H1 (cell line): ENCODE measurements around the gene FBXO46. TPM values are rescaled to one million over a fixed set of nuclear protein-coding genes. Genes with fewer than 3 reads are reported as not detected.

Source experiments
- CTCF ChIA-PET: fragments of 300-600 bp; sonication (Branson Sonifier 250); formaldehyde crosslinking; loops from one replicate; lab custom pipeline; 2021; ENCODE audit not compliant: partially characterized antibody; lab: Charles Lee
- POLR2A ChIA-PET: fragments of 300-600 bp; sonication (Branson Sonifier 250); formaldehyde crosslinking; loops from one replicate; lab custom pipeline; 2021; ENCODE audit warnings: inconsistent platforms; ENCODE audit not compliant: partially characterized antibody; lab: Charles Lee
- DNase-seq, 2 experiments: peaks; one replicate each; pipeline versions ENCODE4 v3.0.0 to v3.0.0-alpha.2; 2010 to 2022; ENCODE audit warnings: low spot score in 2 of 2, low read depth in 1 of 2, mixed read lengths in 1 of 2
- FAIRE-seq: peaks from 2 replicates; lab custom pipeline; 2011; peaks lifted over from hg19 to GRCh38; lab: Jason Lieb, UNC
- H2AFZ ChIP-seq: 2 replicates; pipeline ENCODE4 v1.8.1; 2012; ENCODE audit warnings: low read length, inconsistent platforms
- H2AK5ac ChIP-seq: 2 replicates; pipeline ENCODE4 v1.6.1; 2013; ENCODE audit warnings: low read depth, low read length
- H2BK120ac ChIP-seq: replicated peaks from 2 replicates; pipeline ENCODE3; 2013; ENCODE audit warnings: low read depth, low read length, inconsistent platforms
- H2BK12ac ChIP-seq: 2 replicates; pipeline ENCODE4 v1.6.1; 2013; ENCODE audit warnings: low read depth, low read length
- H2BK15ac ChIP-seq: 2 replicates; pipeline ENCODE4 v1.6.1; 2013; ENCODE audit warnings: low read length
- H2BK20ac ChIP-seq: 2 replicates; pipeline ENCODE4 v1.6.1; 2013; ENCODE audit warnings: low read length
- H2BK5ac ChIP-seq: 2 replicates; pipeline ENCODE4 v1.6.1; 2013; ENCODE audit warnings: low read depth, low read length
- H3K14ac ChIP-seq: 2 replicates; pipeline ENCODE4 v1.6.1; 2013; ENCODE audit warnings: inconsistent platforms; ENCODE audit not compliant: insufficient read length
- H3K18ac ChIP-seq: 2 replicates; pipeline ENCODE4 v1.6.1; 2013; ENCODE audit warnings: low read length; ENCODE audit errors: extremely low read depth
- H3K23ac ChIP-seq: 2 replicates; pipeline ENCODE4 v1.6.1; 2013; ENCODE audit warnings: inconsistent platforms; ENCODE audit not compliant: insufficient read length
- H3K23me2 ChIP-seq: 2 replicates; pipeline ENCODE4 v1.6.1; 2013; ENCODE audit warnings: low read depth, low read length
- H3K27ac ChIP-seq: 2 replicates; pipeline ENCODE4 v1.6.1; 2011; ENCODE audit warnings: low read depth, low read length, inconsistent platforms
- H3K27me3 ChIP-seq, 4 experiments: replicated peaks in 1 of 4; 1 replicate in 1 of 4; 2 replicates in 3 of 4; pipeline versions ENCODE4 v1.6.1 to v1.8.1; 2011 to 2013; ENCODE audit warnings: low read length in 3 of 4, mild to moderate bottlenecking in 3 of 4, inconsistent platforms in 2 of 4, mixed read lengths in 2 of 4, moderate library complexity in 1 of 4; ENCODE audit not compliant: control insufficient read depth in 3 of 4, insufficient read depth in 3 of 4; ENCODE audit errors: extremely low read depth in 1 of 4
- H3K36me3 ChIP-seq, 4 experiments: 2 replicates each; pipeline versions ENCODE4 v1.6.1 to v1.8.1; 2011 to 2013; ENCODE audit warnings: mild to moderate bottlenecking in 4 of 4, low read length in 3 of 4, moderate library complexity in 2 of 4, control low read depth in 1 of 4, inconsistent platforms in 1 of 4; ENCODE audit not compliant: insufficient read depth in 4 of 4, control insufficient read depth in 2 of 4
- H3K4ac ChIP-seq: replicated peaks from 2 replicates; pipeline ENCODE3; 2013; ENCODE audit warnings: low read length, low read depth, mixed read lengths, inconsistent platforms; ENCODE audit not compliant: insufficient read length
- H3K4me1 ChIP-seq, 4 experiments: replicated peaks in 1 of 4; 1 replicate in 1 of 4; 2 replicates in 3 of 4; pipeline versions ENCODE4 v1.6.1 to v1.8.1; 2011 to 2013; ENCODE audit warnings: low read length in 3 of 4, inconsistent platforms in 2 of 4, mixed read lengths in 1 of 4; ENCODE audit not compliant: insufficient read depth in 4 of 4, control insufficient read depth in 3 of 4
- H3K4me2 ChIP-seq, 2 experiments: 2 replicates each; pipeline versions ENCODE4 v1.6.1 to v1.8.1; 2011 to 2013; ENCODE audit warnings: low read depth in 2 of 2, low read length in 2 of 2, control low read depth in 1 of 2, inconsistent platforms in 1 of 2, mild to moderate bottlenecking in 1 of 2; ENCODE audit not compliant: insufficient read depth in 1 of 2
- H3K4me3 ChIP-seq, 4 experiments: fragments of 200-600, 300-600 bp in 1 of 4; sonication (generic), shearing (Covaris generic), sonication (Bioruptor Twin) in 1 of 4; 2 replicates each; pipeline versions ENCODE4 v1.5.1 to v1.8.1; 2011 to 2016; ENCODE audit warnings: low read length in 4 of 4, low read depth in 3 of 4, control low read depth in 2 of 4, inconsistent platforms in 2 of 4, mild to moderate bottlenecking in 2 of 4, mixed read lengths in 1 of 4, moderate library complexity in 1 of 4; ENCODE audit not compliant: insufficient read depth in 2 of 4; ENCODE audit errors: extremely low read depth in 1 of 4
- H3K56ac ChIP-seq: replicated peaks from 2 replicates; pipeline ENCODE3; 2013; ENCODE audit warnings: low read depth, mild to moderate bottlenecking, mixed read lengths, low read length, inconsistent platforms; ENCODE audit not compliant: insufficient read length
- H3K79me1 ChIP-seq: 2 replicates; pipeline ENCODE4 v1.6.1; 2013; ENCODE audit warnings: low read depth, low read length, control low read depth
- H3K79me2 ChIP-seq, 2 experiments: 2 replicates each; pipeline versions ENCODE4 v1.6.1 to v1.8.1; 2012 to 2013; ENCODE audit warnings: low read length in 2 of 2, mild to moderate bottlenecking in 2 of 2, inconsistent platforms in 1 of 2; ENCODE audit not compliant: insufficient read depth in 2 of 2, control insufficient read depth in 1 of 2
- H3K9ac ChIP-seq, 4 experiments: replicated peaks in 1 of 4; 1 replicate in 1 of 4; 2 replicates in 3 of 4; pipeline versions ENCODE4 v1.6.1 to v1.8.1; 2011 to 2013; ENCODE audit warnings: low read depth in 3 of 4, low read length in 3 of 4, control low read depth in 2 of 4, mild to moderate bottlenecking in 2 of 4, moderate library complexity in 2 of 4, inconsistent platforms in 1 of 4; ENCODE audit errors: extremely low read depth in 1 of 4
- H3K9me3 ChIP-seq, 2 experiments: 2 replicates each; pipeline versions ENCODE4 v1.6.1 to v1.8.1; 2012 to 2013; ENCODE audit warnings: mild to moderate bottlenecking in 2 of 2, moderate library complexity in 2 of 2, control low read depth in 1 of 2, inconsistent platforms in 1 of 2, low read depth in 1 of 2, low read length in 1 of 2, mixed read lengths in 1 of 2; ENCODE audit not compliant: insufficient read depth in 2 of 2
- H4K20me1 ChIP-seq, 2 experiments: replicated peaks in 1 of 2; 2 replicates each; pipeline versions ENCODE3 to v1.8.1; 2011 to 2013; ENCODE audit warnings: inconsistent platforms in 2 of 2, low read length in 2 of 2, mild to moderate bottlenecking in 1 of 2; ENCODE audit not compliant: insufficient read depth in 2 of 2, control insufficient read depth in 1 of 2
- H4K5ac ChIP-seq: 2 replicates; pipeline ENCODE4 v1.6.1; 2013; ENCODE audit warnings: low read length, low read depth, mixed read lengths, inconsistent platforms; ENCODE audit not compliant: insufficient read length
- H4K8ac ChIP-seq: 2 replicates; pipeline ENCODE4 v1.8.0; 2013; ENCODE audit warnings: mild to moderate bottlenecking, moderate library complexity, low read length, inconsistent platforms; ENCODE audit not compliant: insufficient read depth; ENCODE audit errors: extremely low read depth
- H4K91ac ChIP-seq: replicated peaks from 2 replicates; pipeline ENCODE3; 2013; ENCODE audit warnings: low read length, mixed read lengths, inconsistent platforms; ENCODE audit not compliant: insufficient read length
- BCL11A ChIP-seq, 2 experiments: IDR thresholded peaks; one replicate each; pipeline ENCODE4 v1.6.1; 2011; ENCODE audit warnings: low read depth in 2 of 2, low read length in 2 of 2, mild to moderate bottlenecking in 2 of 2
- EZH2 ChIP-seq: fragments of 200-600 bp; sonication (generic); IDR thresholded peaks from 2 replicates; pipeline ENCODE4 v1.7.1; 2012; ENCODE audit warnings: low read depth, mild to moderate bottlenecking, moderate library complexity, low read length, inconsistent platforms; ENCODE audit not compliant: severe bottlenecking
- SP1 ChIP-seq: IDR thresholded peaks from 2 replicates; pipeline ENCODE4 v1.6.1; 2011; ENCODE audit warnings: low read depth, low read length
- WGBS, 2 experiments: shearing (Covaris generic) in 1 of 2; methylation state at CpG; one replicate each; pipeline versions ENCODE4 v1.1.6 to v1.1.7; 2013 to 2015; ENCODE audit warnings: low lambda C conversion rate in 2 of 2, mixed read lengths in 2 of 2, inconsistent platforms in 1 of 2, low coverage in 1 of 2, missing lambda C conversion rate in 1 of 2; ENCODE audit not compliant: insufficient replicate concordance in 2 of 2, insufficient coverage in 1 of 2, insufficient read length in 1 of 2; ENCODE audit errors: extremely low coverage in 1 of 2, missing lambda C conversion rate in 1 of 2; 5-methylcytosine and 5-hydroxymethylcytosine counted together
- polyA plus RNA-seq, 7 experiments: library from polyadenylated mRNA; depleted of rRNA in 3 of 7; stranded (reverse) in 5 of 7; unstranded in 2 of 7; fragments of >200 nt in 5 of 7; fragments of 200-250 nt in 2 of 7; gene quantifications; 1 replicate in 5 of 7; 2 replicates in 1 of 7; 4 replicates in 1 of 7; pipeline versions ENCODE4 v1.2.1 to v1.2.3, GENCODE V29; 2011 to 2013; ENCODE audit warnings: missing spikeins in 2 of 7, mixed read lengths in 2 of 7
- total RNA-seq: library from RNA; stranded (reverse); fragmentation: NEBNext Ultra II Directional; extraction: Animal tissue kit (Norgen Biotek cat#: 25700); gene quantifications from 2 replicates; pipeline ENCODE4 v1.2.1, GENCODE V29; 2021

FBXO46 gene
- total and polyA plus RNA-seq, 2 of the 8 experiments (the other 6 are each of a cell fraction or from before 2014, with no cell fraction given), result 11.2 to 38.9 TPM

DNA sequence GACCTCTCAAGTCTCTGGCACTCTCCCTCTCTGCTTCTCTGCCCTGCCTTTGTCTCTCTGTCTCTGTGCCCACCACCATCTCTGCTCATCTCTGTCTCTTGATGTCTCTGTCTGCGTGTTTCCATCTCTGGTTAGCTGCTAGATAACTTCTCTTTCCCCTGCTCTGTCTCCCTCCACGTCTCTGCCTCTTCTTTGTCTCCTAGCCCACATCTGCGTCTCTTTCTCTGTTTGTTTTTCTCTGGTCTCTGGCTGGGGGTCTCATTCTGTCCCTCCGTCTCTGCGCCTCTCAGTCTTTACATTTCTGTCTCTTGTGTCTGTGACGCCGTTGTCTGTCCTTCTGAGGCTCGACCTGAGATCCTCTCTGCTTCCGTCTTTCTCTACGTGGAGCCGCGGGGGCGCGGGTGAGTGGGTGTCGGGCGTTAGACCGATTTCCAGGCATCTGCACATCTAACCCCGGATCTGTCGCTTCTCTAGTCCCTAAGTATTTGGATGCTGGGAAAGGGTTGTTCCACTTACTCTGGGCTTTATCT is 62.3 kb downstream of the FBXO46 start:
- Histone ChIP-seq H4K8ac (no peak overlapping the region), H3K23ac (no peak overlapping the region), H2BK15ac (no peak overlapping the region), H2AK5ac (no peak overlapping the region), H3K23me2 (peaks cover 21% of the 10 kb centered on the region), H3K4me3 (peak overlapping the region; percentile 2 to 65 (median 40); a peak in 6 of 8 replicates), H2BK5ac (no peak overlapping the region), H2BK20ac (no peak overlapping the region), H3K4me1 (peaks cover 9 to 14% (median 11%) of the 10 kb centered on the region in 4 experiments), H3K36me3 (no peaks in the 10 kb centered on the region), H2AFZ (no peak overlapping the region), H2BK12ac (0 out of 2 replicates have a peak overlapping the region, but pooled peaks have one; percentile 5), H3K27me3 (peaks cover 18 to 31% (median 27%) of the 10 kb centered on the region in 4 experiments), H4K5ac (no peak overlapping the region), H2BK120ac (no peak overlapping the region), H3K79me1 (no peaks in the 10 kb centered on the region), H3K4ac (no peak overlapping the region), H3K9ac (no peak overlapping the region), H3K14ac (no peak overlapping the region), H3K9me3 (no peaks in the 10 kb centered on the region), H3K79me2 (no peaks in the 10 kb centered on the region), H3K18ac (no peak overlapping the region; the same call in 1 of the 2 replicates), H3K56ac (no peak overlapping the region), H4K91ac (no peak overlapping the region), H3K4me2 (peak overlapping the region; percentile 95 to 98), H4K20me1 (peaks cover 0 to 2% of the 10 kb centered on the region in 2 experiments), H3K27ac (no peak overlapping the region)
- 12% methylated on average over 19 of the region's 19 CpGs; no CpG with 5 or more reads in 1 of the 2 experiments for WGBS, 2 experiments
- no peak for FAIRE-seq
- TF ChIP-seq BCL11A (IDR thresholded peaks at IDR 0.05; ENCODE audit: low read depth in 2 of 2, low read length in 2 of 2), result no peak
- TF ChIP-seq EZH2, result peak; percentile 61
- TF ChIP-seq SP1, result no peak
- CTCF ChIA-PET, result interaction anchor here (0.5 to 1.4 kb wide), 5 partner anchors 15 to 56 kb away, joined by 3 to 5 read pairs (median 3); no protein-coding TSS in a partner anchor
- DNase-seq, result no peak
- POLR2A ChIA-PET, result interaction anchor here (0.7 to 3.3 kb wide), 11 partner anchors 9 to 200 kb away, joined by 3 to 9 read pairs (median 4); partner anchors contain the start of gene FOSB
